ENCODE measurements around the gene CACNA2D2. TPM values are rescaled to one million over a fixed set of nuclear protein-coding genes. Genes with fewer than 3 reads are reported as not detected.

The CACNA2D2 gene
- total and polyA plus RNA-seq, 2 of the 8 experiments (the other 6 are each of a cell fraction or from before 2014, with no cell fraction given): 14.1 to 25.0 TPM

DNA sequence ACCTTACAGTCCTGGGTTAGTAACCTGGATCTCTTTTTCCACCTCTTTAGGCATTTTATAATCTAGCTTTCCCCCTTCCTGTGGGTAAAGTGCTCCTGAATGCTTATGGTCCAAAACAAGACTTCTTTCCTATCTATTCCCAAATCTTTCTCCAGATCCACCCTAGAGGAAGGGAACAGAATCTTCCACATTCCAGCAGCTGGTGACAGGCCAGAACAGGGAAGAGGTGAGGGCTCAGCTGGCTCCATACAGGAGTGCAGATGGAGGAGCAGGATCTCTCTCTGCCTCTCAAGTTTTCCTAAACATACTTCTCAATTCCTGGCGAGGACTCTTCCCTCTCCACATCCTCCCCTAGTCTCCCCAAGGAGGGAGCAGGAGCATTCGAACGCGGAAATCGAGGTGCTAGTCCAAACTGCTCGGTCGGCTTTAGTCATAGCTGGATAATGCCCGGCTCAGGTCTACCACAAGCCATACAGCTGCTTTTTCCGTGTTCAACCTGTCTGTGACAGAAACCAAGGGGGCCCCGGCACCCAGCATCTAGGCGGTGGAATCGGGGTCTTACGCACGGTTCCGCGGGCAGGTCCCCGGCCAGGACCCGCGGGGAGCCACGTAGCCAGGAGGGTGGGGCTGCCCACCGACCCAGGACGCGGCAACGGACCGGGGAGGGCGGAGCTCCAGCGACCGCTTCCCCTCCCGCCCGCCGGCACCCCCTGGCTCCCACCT lies 166.8 kb downstream of the CACNA2D2 start (continued):
- TF ChIP-seq, protein P1, sequence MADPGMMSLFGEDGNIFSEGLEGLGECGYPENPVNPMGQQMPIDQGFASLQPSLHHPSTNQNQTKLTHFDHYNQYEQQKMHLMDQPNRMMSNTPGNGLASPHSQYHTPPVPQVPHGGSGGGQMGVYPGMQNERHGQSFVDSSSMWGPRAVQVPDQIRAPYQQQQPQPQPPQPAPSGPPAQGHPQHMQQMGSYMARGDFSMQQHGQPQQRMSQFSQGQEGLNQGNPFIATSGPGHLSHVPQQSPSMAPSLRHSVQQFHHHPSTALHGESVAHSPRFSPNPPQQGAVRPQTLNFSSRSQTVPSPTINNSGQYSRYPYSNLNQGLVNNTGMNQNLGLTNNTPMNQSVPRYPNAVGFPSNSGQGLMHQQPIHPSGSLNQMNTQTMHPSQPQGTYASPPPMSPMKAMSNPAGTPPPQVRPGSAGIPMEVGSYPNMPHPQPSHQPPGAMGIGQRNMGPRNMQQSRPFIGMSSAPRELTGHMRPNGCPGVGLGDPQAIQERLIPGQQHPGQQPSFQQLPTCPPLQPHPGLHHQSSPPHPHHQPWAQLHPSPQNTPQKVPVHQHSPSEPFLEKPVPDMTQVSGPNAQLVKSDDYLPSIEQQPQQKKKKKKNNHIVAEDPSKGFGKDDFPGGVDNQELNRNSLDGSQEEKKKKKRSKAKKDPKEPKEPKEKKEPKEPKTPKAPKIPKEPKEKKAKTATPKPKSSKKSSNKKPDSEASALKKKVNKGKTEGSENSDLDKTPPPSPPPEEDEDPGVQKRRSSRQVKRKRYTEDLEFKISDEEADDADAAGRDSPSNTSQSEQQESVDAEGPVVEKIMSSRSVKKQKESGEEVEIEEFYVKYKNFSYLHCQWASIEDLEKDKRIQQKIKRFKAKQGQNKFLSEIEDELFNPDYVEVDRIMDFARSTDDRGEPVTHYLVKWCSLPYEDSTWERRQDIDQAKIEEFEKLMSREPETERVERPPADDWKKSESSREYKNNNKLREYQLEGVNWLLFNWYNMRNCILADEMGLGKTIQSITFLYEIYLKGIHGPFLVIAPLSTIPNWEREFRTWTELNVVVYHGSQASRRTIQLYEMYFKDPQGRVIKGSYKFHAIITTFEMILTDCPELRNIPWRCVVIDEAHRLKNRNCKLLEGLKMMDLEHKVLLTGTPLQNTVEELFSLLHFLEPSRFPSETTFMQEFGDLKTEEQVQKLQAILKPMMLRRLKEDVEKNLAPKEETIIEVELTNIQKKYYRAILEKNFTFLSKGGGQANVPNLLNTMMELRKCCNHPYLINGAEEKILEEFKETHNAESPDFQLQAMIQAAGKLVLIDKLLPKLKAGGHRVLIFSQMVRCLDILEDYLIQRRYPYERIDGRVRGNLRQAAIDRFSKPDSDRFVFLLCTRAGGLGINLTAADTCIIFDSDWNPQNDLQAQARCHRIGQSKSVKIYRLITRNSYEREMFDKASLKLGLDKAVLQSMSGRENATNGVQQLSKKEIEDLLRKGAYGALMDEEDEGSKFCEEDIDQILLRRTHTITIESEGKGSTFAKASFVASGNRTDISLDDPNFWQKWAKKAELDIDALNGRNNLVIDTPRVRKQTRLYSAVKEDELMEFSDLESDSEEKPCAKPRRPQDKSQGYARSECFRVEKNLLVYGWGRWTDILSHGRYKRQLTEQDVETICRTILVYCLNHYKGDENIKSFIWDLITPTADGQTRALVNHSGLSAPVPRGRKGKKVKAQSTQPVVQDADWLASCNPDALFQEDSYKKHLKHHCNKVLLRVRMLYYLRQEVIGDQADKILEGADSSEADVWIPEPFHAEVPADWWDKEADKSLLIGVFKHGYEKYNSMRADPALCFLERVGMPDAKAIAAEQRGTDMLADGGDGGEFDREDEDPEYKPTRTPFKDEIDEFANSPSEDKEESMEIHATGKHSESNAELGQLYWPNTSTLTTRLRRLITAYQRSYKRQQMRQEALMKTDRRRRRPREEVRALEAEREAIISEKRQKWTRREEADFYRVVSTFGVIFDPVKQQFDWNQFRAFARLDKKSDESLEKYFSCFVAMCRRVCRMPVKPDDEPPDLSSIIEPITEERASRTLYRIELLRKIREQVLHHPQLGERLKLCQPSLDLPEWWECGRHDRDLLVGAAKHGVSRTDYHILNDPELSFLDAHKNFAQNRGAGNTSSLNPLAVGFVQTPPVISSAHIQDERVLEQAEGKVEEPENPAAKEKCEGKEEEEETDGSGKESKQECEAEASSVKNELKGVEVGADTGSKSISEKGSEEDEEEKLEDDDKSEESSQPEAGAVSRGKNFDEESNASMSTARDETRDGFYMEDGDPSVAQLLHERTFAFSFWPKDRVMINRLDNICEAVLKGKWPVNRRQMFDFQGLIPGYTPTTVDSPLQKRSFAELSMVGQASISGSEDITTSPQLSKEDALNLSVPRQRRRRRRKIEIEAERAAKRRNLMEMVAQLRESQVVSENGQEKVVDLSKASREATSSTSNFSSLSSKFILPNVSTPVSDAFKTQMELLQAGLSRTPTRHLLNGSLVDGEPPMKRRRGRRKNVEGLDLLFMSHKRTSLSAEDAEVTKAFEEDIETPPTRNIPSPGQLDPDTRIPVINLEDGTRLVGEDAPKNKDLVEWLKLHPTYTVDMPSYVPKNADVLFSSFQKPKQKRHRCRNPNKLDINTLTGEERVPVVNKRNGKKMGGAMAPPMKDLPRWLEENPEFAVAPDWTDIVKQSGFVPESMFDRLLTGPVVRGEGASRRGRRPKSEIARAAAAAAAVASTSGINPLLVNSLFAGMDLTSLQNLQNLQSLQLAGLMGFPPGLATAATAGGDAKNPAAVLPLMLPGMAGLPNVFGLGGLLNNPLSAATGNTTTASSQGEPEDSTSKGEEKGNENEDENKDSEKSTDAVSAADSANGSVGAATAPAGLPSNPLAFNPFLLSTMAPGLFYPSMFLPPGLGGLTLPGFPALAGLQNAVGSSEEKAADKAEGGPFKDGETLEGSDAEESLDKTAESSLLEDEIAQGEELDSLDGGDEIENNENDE (IDR thresholded peaks at IDR 0.05; ENCODE audit: insufficient replicate concordance, low read length): no peak
- TF ChIP-seq SAP30 (IDR thresholded peaks at IDR 0.05; ENCODE audit: insufficient read depth, insufficient replicate concordance, low read length): peak; percentile 86
- TF ChIP-seq TAF1 (IDR thresholded peaks at IDR 0.05; ENCODE audit: low read depth, low read length): no peak
- peak; percentile 76 for TF ChIP-seq TEAD4 (IDR thresholded peaks at IDR 0.05; ENCODE audit: low read depth, low read length)
- no peak for TF ChIP-seq FOSL1 (IDR thresholded peaks at IDR 0.05; ENCODE audit: insufficient read depth, low read depth, low read length)

Data from H1 (cell line).